ENCODE measurements around the gene TTC33.

TTC33 gene

GRCh38 chr5:40655138-40655537 is 100.6 kb downstream of the TTC33 start:
- no peak for DNase-seq (ENCODE audit: low read depth)
- H3K4me3 ChIP-seq (ENCODE audit: control insufficient read depth, low read depth, low read length) = no peak overlapping the region

GRCh38 chr5:40654377-40654991 is 101.3 kb downstream of the TTC33 start:
- no peak for TF ChIP-seq CTCF (IDR thresholded peaks at IDR 0.05; ENCODE audit: control insufficient read depth, insufficient read depth, low read depth, low read length, missing control alignments)
- no peak for DNase-seq (ENCODE audit: low read depth)
- no peak overlapping the region for H3K4me3 ChIP-seq (ENCODE audit: control insufficient read depth, low read depth, low read length)

More at GRCh38 chr5:40655138-40655537, 100.6 kb downstream of the TTC33 start:
- no peak for TF ChIP-seq CTCF (IDR thresholded peaks at IDR 0.05; ENCODE audit: control insufficient read depth, insufficient read depth, low read depth, low read length, missing control alignments)

GRCh38 chr5:40653221-40654022 is 102.3 kb downstream of the TTC33 start:
- TF ChIP-seq CTCF (IDR thresholded peaks at IDR 0.05; ENCODE audit: control insufficient read depth, insufficient read depth, low read depth, low read length, missing control alignments) = no peak
- no peak for DNase-seq (ENCODE audit: low read depth)
- H3K4me3 ChIP-seq (ENCODE audit: control insufficient read depth, low read depth, low read length) = no peak overlapping the region

GRCh38 chr5:40652441-40653220 is 103.1 kb downstream of the TTC33 start:
- no peak for TF ChIP-seq CTCF (IDR thresholded peaks at IDR 0.05; ENCODE audit: control insufficient read depth, insufficient read depth, low read depth, low read length, missing control alignments)
- no peak for DNase-seq (ENCODE audit: low read depth)
- H3K4me3 ChIP-seq (ENCODE audit: control insufficient read depth, low read depth, low read length) = no peak overlapping the region

GRCh38 chr5:40651201-40651600 is 104.6 kb downstream of the TTC33 start:
- no peak for DNase-seq (ENCODE audit: low read depth)
- no peak overlapping the region for H3K4me3 ChIP-seq (ENCODE audit: control insufficient read depth, low read depth, low read length)
- TF ChIP-seq CTCF (IDR thresholded peaks at IDR 0.05; ENCODE audit: control insufficient read depth, insufficient read depth, low read depth, low read length, missing control alignments) = no peak

- no peak for TF ChIP-seq CTCF (IDR thresholded peaks at IDR 0.05; ENCODE audit: control insufficient read depth, insufficient read depth, low read depth, low read length, missing control alignments)
- H3K4me3 ChIP-seq (ENCODE audit: control insufficient read depth, low read depth, low read length) = no peak overlapping the region
- DNase-seq (ENCODE audit: low read depth) = no peak
Observed at GRCh38 chr5:40649463-40650030, 106.2 kb downstream of the TTC33 start.

Measured in AG09309 (cell line).